Endothelial cell of umbilical vein (primary cell): Measurements from ENCODE around the gene SECTM1. TPM values are rescaled to one million over a fixed set of nuclear protein-coding genes. Genes with fewer than 3 reads are reported as not detected.

ENCODE experiments used
- BruUV-seq: library from RNA; stranded (reverse); fragments of 400-500 nt; replicated peaks from 2 replicates; lab custom pipeline; 2021; lab: Mats Ljungman, UMichigan
- CTCF ChIA-PET: fragments of 300-600, 350-600 bp; sonication (Branson Sonifier 250); formaldehyde crosslinking; loops from one replicate; lab custom pipeline; 2021; ENCODE audit warnings: antibody characterized with exemption, inconsistent platforms; lab: Charles Lee
- POLR2A ChIA-PET: fragments of 300-600, 350-600 bp; sonication (Branson Sonifier 250); formaldehyde crosslinking; loops from one replicate; lab custom pipeline; 2021; ENCODE audit warnings: antibody characterized with exemption, inconsistent platforms; lab: Charles Lee
- DNase-seq: peaks from one replicate; pipeline ENCODE4 v3.0.0-alpha.2; 2011; ENCODE audit warnings: low read depth, low spot score
- FAIRE-seq: peaks from 2 replicates; lab custom pipeline; 2011; peaks lifted over from hg19 to GRCh38; lab: Jason Lieb, UNC
- H2AFZ ChIP-seq: 2 replicates; pipeline ENCODE4 v1.6.0; 2012; ENCODE audit warnings: low read depth, low read length, control low read depth, inconsistent platforms
- H3K27ac ChIP-seq: 2 replicates; pipeline ENCODE4 v1.5.1; 2011; ENCODE audit warnings: low read depth, mild to moderate bottlenecking, control low read depth, low read length, moderate library complexity; ENCODE audit not compliant: insufficient read depth
- H3K27me3 ChIP-seq, 2 experiments: 2 replicates each; pipeline versions ENCODE4 v1.6.0 to v1.6.1; 2011; ENCODE audit warnings: low read length in 2 of 2, mixed read lengths in 1 of 2; ENCODE audit not compliant: control insufficient read depth in 2 of 2, insufficient read depth in 2 of 2
- H3K36me3 ChIP-seq, 2 experiments: 2 replicates in 1 of 2; 3 replicates in 1 of 2; pipeline ENCODE4 v1.5.1; 2011; ENCODE audit warnings: low read length in 2 of 2, mild to moderate bottlenecking in 1 of 2, moderate library complexity in 1 of 2; ENCODE audit not compliant: control insufficient read depth in 2 of 2, insufficient read depth in 2 of 2; ENCODE audit errors: extremely low read depth in 1 of 2
- H3K4me1 ChIP-seq: 3 replicates; pipeline ENCODE4 v1.5.1; 2011; ENCODE audit warnings: mild to moderate bottlenecking, low read length; ENCODE audit not compliant: control insufficient read depth, insufficient read depth; ENCODE audit errors: extremely low read depth
- H3K4me2 ChIP-seq: 2 replicates; pipeline ENCODE4 v1.6.1; 2011; ENCODE audit warnings: low read length, control low read depth, mixed read lengths; ENCODE audit not compliant: insufficient read depth
- H3K4me3 ChIP-seq, 3 experiments: fragments of 200-600 bp in 1 of 3; sonication (generic), shearing (Covaris generic) in 1 of 3; replicated peaks in 1 of 3; 2 replicates each; pipeline ENCODE4 v1.5.1; 2011 to 2016; ENCODE audit warnings: control low read depth in 3 of 3, low read length in 3 of 3, mild to moderate bottlenecking in 2 of 3, inconsistent platforms in 1 of 3, low read depth in 1 of 3, moderate library complexity in 1 of 3; ENCODE audit not compliant: insufficient read depth in 1 of 3
- H3K79me2 ChIP-seq: 2 replicates; pipeline ENCODE4 v1.6.0; 2012; ENCODE audit warnings: low read length, inconsistent platforms; ENCODE audit not compliant: control insufficient read depth, insufficient read depth
- H3K9ac ChIP-seq: replicated peaks from 2 replicates; pipeline ENCODE3; 2011; ENCODE audit warnings: low read length, control low read depth; ENCODE audit not compliant: insufficient read depth; ENCODE audit errors: extremely low read depth
- H3K9me1 ChIP-seq: replicated peaks from 3 replicates; pipeline ENCODE4 v1.6.0; 2011; ENCODE audit warnings: mild to moderate bottlenecking, low read length; ENCODE audit not compliant: control insufficient read depth, insufficient read depth; ENCODE audit errors: extremely low read depth
- H3K9me3 ChIP-seq: replicated peaks from 2 replicates; pipeline ENCODE4 v1.5.1; 2012; ENCODE audit warnings: low read length, inconsistent platforms; ENCODE audit not compliant: control insufficient read depth, insufficient read depth
- H4K20me1 ChIP-seq: replicated peaks from 2 replicates; pipeline ENCODE3; 2011; ENCODE audit warnings: mild to moderate bottlenecking, low read length; ENCODE audit not compliant: control insufficient read depth, insufficient read depth; ENCODE audit errors: extremely low read depth
- EZH2 ChIP-seq: IDR thresholded peaks from 2 replicates; pipeline ENCODE4 v1.6.1; 2012; ENCODE audit warnings: borderline replicate concordance, low read depth, mild to moderate bottlenecking, moderate library complexity, low read length, inconsistent platforms; ENCODE audit not compliant: severe bottlenecking
- FOS ChIP-seq: IDR thresholded peaks from 2 replicates; pipeline ENCODE4 v1.6.1; 2011; ENCODE audit warnings: mild to moderate bottlenecking, low read length, moderate library complexity, borderline replicate concordance; ENCODE audit not compliant: insufficient read depth
- GATA2 ChIP-seq: IDR thresholded peaks from 2 replicates; pipeline ENCODE4 v1.7.0; 2011; ENCODE audit warnings: low read depth, mild to moderate bottlenecking, moderate library complexity, mixed read lengths, low read length; ENCODE audit not compliant: insufficient read length, insufficient read depth
- JUN ChIP-seq: IDR thresholded peaks from 2 replicates; pipeline ENCODE4 v1.6.1; 2011; ENCODE audit warnings: borderline replicate concordance, low read depth; ENCODE audit not compliant: insufficient read length, insufficient read depth
- MYC ChIP-seq: IDR thresholded peaks from one replicate; pipeline ENCODE4 v1.6.1; 2011; ENCODE audit warnings: mild to moderate bottlenecking, low read depth, low read length
- POLR2A ChIP-seq: IDR thresholded peaks from 2 replicates; pipeline ENCODE4 v1.6.1; 2012; ENCODE audit warnings: low read depth, mild to moderate bottlenecking, control low read depth, low read length
- POLR2AphosphoS5 ChIP-seq: IDR thresholded peaks from 2 replicates; pipeline ENCODE4 v1.6.1; 2012; ENCODE audit warnings: low read depth, mild to moderate bottlenecking, control low read depth, low read length, moderate library complexity; ENCODE audit not compliant: insufficient read depth
- dilution Hi-C: fragments of 300-500 bp; cut with MboI; formaldehyde crosslinking; loops from one replicate; pipeline ENCODE4 v1.15.0; 2019; ENCODE audit warnings: low sequenced_read_pairs; ENCODE audit not compliant: extremely low pct_ligation_motif_present
- intact Hi-C: fragments of 100-400 bp; cut with micrococcal nuclease; formaldehyde crosslinking; loops from one replicate; pipeline ENCODE4 v1.10.0; 2022
- polyA plus RNA-seq, 4 experiments: library from polyadenylated mRNA; depleted of rRNA in 3 of 4; stranded (reverse) in 3 of 4; unstranded in 1 of 4; fragments of >200 nt; gene quantifications; 2 replicates each; pipeline versions ENCODE4 v1.2.1 to v1.2.3, GENCODE V29; 2011 to 2012; ENCODE audit warnings: missing spikeins in 1 of 4
- total RNA-seq: library from RNA; stranded (reverse); gene quantifications from 2 replicates; pipeline ENCODE4 v1.2.3, GENCODE V29; 2021
- TF ChIP-seq, protein P1 (sequence below), 2 donors: IDR thresholded peaks; 1 replicate in 1 of 2; 2 replicates in 1 of 2; pipeline ENCODE4 v1.5.1; 2011; ENCODE audit warnings: low read length in 2 of 2, mild to moderate bottlenecking in 2 of 2, moderate library complexity in 2 of 2, control low read depth in 1 of 2, inconsistent platforms in 1 of 2, low read depth in 1 of 2; ENCODE audit not compliant: insufficient read depth in 1 of 2; ENCODE audit errors: extremely low read depth in 1 of 2
- TF ChIP-seq, protein P2 (sequence below): IDR thresholded peaks from 2 replicates; pipeline ENCODE4 v1.6.1; 2011; ENCODE audit not compliant: insufficient read depth, insufficient read length

Gene SECTM1
- total and polyA plus RNA-seq, 2 donors (not counting 3 experiments of a cell fraction or from before 2014, with no cell fraction given), result 1.9 to 2.3 TPM

DNA sequence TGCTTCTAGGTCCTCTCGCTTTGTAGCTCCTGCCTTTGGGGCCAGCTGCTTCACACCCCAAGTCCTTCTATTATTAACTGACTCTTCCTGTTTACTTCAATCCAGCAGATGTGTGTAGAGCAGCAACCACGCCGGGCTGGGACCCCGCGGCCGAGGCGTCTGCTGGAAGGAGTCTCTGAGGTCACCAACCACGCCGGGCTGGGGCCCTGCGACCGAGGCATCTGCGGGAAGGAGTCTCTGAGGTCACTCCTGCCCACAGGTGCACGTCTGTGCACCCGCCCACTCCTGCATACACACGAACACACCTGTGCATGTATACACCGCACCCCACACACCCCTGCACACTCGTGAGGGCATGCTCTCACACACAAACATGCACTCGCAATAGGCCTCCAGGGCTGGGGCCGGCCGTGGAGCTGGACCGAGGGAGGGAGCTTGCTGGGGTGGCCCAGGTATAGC lies 17.7 kb upstream of the SECTM1 start:
- dilution Hi-C loops (no loop called here), intact Hi-C loops (loop anchor here (2.0 kb wide), 1 partner anchor 204 kb away; no protein-coding TSS in a partner anchor)
- no TSS peak for BruUV-seq
- H3K36me3 ChIP-seq, result no peaks in the 10 kb centered on the region
- no peak overlapping the region for H3K27ac ChIP-seq
- TF ChIP-seq MYC, result no peak
- no peak for TF ChIP-seq POLR2AphosphoS5
- TF ChIP-seq, protein P1, sequence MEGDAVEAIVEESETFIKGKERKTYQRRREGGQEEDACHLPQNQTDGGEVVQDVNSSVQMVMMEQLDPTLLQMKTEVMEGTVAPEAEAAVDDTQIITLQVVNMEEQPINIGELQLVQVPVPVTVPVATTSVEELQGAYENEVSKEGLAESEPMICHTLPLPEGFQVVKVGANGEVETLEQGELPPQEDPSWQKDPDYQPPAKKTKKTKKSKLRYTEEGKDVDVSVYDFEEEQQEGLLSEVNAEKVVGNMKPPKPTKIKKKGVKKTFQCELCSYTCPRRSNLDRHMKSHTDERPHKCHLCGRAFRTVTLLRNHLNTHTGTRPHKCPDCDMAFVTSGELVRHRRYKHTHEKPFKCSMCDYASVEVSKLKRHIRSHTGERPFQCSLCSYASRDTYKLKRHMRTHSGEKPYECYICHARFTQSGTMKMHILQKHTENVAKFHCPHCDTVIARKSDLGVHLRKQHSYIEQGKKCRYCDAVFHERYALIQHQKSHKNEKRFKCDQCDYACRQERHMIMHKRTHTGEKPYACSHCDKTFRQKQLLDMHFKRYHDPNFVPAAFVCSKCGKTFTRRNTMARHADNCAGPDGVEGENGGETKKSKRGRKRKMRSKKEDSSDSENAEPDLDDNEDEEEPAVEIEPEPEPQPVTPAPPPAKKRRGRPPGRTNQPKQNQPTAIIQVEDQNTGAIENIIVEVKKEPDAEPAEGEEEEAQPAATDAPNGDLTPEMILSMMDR (IDR thresholded peaks at IDR 0.05; ENCODE audit: extremely low read depth in 1 of 2, insufficient read depth in 1 of 2, low read depth in 1 of 2, low read length in 2 of 2), result no peak
- TF ChIP-seq FOS, result no peak
- no peak for TF ChIP-seq GATA2
- no peak for TF ChIP-seq JUN
- no peak for TF ChIP-seq POLR2A
- no peak for TF ChIP-seq EZH2
- TF ChIP-seq, protein P2, sequence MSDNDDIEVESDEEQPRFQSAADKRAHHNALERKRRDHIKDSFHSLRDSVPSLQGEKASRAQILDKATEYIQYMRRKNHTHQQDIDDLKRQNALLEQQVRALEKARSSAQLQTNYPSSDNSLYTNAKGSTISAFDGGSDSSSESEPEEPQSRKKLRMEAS, result no peak
- FAIRE-seq (no peak), DNase-seq (no peak)
- POLR2A ChIA-PET, result no interaction called here
- H3K9me1 ChIP-seq, result no peaks in the 10 kb centered on the region
- CTCF ChIA-PET, result interaction anchor here (0.7 to 2.4 kb wide), 5 partner anchors 13 to 431 kb away, joined by 3 to 6 read pairs (median 4); no protein-coding TSS in a partner anchor
- no peaks in the 10 kb centered on the region for H3K27me3 ChIP-seq
- no peak overlapping the region for H2AFZ ChIP-seq
- H3K9me3 ChIP-seq, result no peaks in the 10 kb centered on the region
- H3K4me1 ChIP-seq, result no peaks in the 10 kb centered on the region
- no peak overlapping the region for H3K4me2 ChIP-seq
- H3K9ac ChIP-seq, result no peak overlapping the region
- H3K4me3 ChIP-seq, result no peak overlapping the region
- H4K20me1 ChIP-seq, result no peaks in the 10 kb centered on the region
- no peaks in the 10 kb centered on the region for H3K79me2 ChIP-seq
